GM18907 (cell line): ENCODE measurements around the gene CDH2.

Source experiments
- ATAC-seq: cut with Tn5 transposase; IDR thresholded peaks from one replicate; pipeline ENCODE4 v1.9.1; 2021; ENCODE audit warnings: mild to moderate bottlenecking, moderate library complexity; ENCODE audit not compliant: unreplicated experiment

The CDH2 gene

DNA sequence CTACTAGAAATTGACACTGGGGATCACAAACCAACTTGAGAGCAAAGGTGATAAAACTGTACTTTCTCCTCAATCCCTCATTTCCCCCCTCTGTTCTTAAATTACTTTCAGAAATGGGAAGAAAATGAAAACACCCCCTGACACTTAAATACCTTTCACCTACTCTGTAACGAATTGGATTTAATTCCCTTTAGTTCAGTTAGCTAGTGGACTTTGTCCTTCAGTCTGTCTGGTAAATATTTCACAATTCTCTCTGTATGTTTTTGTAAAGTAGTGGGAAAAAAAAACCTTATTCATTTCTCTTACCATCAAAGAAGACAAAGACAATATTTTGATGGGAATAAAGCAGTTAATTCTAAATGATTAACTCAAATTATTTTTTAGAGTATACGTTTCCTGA lies 85.7 kb downstream of the CDH2 start:
- no peak for ATAC-seq

- ATAC-seq = no peak
Observed at GRCh38 chr18:28088477-28088876, 88.5 kb downstream of the CDH2 start.

DNA sequence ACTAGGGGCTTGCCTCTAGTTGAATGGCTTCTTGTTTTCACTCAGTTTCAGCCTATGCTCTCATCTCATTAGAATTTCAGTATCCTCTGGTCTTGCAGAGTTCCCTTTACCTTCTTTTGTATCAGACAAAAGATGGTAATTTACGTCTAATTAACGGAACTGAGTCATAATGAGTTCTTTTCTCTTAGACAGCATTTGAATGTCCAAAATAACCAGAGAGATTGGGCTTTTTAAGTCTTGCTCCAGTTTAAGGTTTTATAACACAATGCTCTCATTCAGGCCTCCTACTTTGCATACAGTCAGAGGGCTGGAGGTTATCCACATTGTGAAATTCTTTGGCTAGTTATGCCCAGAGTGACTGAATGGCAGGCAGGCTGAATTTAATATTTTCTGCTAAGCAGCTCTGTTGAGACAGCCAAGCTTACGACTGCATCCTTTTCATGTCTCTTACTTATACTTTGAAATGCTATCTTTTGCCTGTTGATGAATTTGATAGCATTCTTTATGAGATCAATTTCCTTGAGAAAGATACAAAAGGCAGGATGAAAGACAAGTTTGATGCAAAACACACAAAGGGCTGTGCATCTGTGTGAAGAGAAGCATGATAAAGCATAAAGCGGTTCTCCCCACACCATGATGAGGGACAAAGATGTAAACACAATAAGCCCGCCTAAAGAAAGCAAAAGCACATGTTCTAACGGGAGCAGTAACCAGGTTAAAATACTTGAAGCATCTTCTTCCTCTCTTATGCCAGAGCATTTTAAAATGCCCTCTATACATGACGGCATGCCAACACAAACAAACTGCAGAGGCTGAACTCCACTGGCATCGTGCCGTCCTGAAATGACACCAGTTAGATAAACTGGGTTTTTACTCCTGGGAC lies 90.0 kb downstream of the CDH2 start:
- ATAC-seq = no peak

DNA sequence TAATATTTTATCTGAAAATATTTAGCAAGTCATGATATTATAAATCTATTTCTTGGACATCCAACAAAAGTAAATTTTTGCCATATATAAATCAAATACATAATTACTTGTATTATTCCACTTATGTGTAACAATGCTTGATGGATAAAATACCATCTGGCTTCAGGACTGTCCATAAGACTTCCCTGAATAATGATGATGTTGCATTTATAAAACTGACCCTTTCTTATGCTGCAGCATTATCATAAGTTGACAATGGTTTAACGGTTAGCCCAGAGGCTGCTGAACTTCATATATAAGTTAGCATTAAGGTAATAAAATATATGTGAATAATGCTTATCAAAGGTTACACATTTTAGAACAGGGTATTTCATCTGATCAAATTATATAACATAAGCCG lies 95.4 kb downstream of the CDH2 start:
- no peak for ATAC-seq

GRCh38 chr18:28080876-28081300 lies 96.0 kb downstream of the CDH2 start:
- ATAC-seq = peak; percentile 71

- no peak for ATAC-seq
Observed at GRCh38 chr18:28079883-28080282, 97.0 kb downstream of the CDH2 start.

DNA sequence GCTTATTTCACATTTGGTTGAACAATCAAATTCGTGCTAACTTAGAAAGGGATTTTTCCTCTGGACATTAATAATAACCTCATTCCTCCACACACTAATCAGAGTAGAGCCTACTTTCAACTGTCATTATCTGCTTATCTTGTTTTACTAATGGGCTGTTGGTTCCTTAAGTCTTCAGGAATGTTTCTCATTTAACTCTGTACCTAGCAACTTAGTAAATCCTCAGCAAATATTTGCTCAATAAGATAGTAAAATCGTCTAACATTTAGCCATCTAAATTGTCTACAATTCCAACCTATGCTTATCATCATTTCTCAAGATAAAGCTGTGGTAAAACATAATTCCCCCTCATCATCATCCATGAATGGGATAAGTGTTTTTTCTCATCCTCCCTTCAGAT lies 98.1 kb downstream of the CDH2 start:
- no peak for ATAC-seq

- ATAC-seq = no peak
Observed at GRCh38 chr18:28078298-28078697, 98.6 kb downstream of the CDH2 start.

DNA sequence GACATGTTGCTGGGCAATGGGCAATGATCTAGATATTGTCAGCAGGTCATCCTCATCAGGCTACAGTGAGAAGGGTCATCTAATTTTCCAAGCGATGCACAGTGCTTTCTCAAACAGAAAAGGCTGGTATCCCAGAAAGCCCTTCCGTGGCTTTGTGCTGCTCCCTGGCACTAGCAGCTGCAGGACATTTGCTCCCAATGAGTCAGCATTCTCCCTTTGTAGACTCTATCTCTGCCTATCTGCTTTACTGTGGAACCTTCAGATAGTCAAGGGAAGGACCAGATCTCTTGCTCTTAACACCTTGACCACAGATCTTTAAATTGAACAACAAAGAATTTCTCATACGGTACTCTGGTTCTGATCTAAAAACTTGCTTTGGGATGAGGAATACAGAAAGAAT lies 101.4 kb downstream of the CDH2 start:
- ATAC-seq = no peak

- ATAC-seq = no peak
Observed at GRCh38 chr18:28074076-28074475, 102.9 kb downstream of the CDH2 start.

GRCh38 chr18:28073658-28074057 lies 103.3 kb downstream of the CDH2 start:
- ATAC-seq = no peak

DNA sequence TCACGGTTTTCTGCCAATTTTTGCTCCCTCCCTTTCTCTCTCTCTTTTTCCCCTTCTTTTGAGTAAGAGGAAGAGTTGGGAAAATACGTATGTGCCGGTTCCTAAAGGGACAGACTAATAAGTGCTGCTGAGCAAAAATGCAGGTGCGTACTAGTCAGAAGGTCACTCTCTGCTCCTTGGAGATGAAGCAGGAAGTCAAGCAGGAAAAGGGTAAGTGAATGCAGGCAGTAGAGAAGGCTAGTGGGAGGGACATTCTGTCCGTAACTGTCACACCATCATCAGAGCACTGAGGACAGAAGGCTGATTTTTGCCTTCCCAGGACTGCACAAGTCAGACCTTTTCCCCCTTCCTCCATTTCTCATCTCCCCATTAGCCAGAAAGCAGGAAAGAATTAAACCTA lies 105.7 kb downstream of the CDH2 start:
- ATAC-seq = no peak

DNA sequence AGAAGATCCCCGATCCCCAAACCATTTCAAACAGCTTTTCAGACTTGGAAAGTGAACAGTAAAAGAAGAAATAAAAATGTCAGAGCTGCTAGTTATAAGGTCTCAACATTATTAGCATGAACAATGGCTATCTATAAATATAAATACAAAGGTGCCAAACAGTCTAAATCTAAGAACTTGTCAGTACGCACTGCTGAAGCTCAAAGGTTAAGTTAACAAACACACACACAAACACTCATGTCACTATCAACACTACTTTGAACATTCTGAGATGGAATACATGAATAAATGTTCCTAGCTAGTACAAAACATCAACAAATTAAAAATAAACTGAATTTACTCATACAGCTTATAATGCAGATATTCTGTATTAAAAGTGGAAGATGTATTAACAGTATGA lies 108.7 kb downstream of the CDH2 start:
- ATAC-seq = no peak

DNA sequence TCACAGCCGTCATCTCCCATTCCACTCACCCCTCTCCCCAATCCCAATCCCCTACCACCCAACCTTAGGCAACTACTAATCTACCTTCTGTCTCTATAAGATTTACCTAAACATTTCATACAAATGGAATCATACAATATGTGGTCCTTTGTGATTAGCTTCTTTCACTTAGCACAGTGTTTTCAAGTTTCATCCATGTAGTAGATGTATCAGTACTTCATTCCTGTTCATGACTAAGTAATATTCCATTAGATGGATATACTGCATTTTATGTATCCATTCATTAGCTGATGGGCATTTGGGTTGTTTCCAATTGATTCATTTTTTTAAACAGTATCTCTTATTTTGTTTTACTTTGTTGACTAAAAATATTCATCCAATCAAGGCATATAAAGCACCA lies 109.6 kb downstream of the CDH2 start:
- ATAC-seq = no peak

GRCh38 chr18:28065793-28066186 lies 111.1 kb downstream of the CDH2 start:
- no peak for ATAC-seq

DNA sequence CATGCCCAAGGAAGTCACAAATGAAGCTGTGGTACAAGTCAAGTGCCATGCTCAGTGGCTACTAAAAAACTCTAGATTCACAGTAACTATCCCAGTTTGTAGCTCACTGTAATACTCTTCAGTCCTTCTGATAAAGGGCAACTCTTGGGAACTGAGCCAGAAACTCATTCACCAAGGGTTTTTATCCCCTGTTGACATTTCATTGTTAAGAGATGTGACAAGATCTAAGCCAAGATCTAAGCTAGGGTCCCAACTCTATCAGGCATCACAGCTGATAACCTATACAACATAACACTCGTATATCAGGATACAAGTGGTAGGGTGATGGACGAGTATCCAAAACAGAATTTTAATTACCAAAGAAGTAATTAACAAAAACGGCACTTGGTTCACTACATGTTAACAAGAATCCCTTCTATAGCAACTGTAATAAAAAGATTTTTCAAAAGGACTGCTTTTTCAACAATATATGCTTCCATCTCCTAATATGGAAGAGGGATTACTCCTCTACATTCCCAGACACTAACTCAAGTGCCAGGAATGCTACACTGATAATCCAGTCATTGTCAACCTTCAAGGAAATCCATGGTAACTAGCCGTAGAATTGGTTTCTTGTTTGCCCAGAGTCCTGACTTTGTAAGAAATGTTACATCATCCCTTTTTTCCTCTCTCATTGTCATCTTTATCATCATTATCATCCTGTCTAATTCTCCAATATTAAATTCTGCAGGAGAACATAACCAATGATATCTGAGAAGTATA lies 111.7 kb downstream of the CDH2 start:
- no peak for ATAC-seq

GRCh38 chr18:28063926-28064325 lies 113.0 kb downstream of the CDH2 start:
- ATAC-seq = no peak

DNA sequence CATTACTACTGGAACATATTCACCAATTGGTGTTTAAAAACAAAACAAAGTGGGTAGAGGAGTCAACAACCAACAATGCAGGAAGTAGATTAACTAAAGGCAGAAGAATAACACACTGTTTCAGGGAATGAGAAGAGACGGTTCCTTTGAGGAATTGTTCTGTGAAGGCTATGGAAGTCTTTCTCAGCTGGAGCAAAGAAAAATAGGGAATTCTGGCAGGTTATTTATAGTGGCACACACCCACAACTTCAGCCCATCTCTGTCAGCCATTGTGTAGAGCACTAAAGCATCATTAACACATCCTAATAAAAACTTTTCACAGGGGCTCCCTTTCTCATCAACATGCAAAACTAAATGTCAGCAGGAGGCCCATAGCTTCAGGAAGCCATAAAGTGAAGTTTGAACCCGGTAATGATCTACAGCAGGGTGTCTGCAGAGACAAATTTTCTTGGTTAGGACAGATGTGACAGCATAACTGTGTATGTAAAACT lies 113.6 kb downstream of the CDH2 start:
- no peak for ATAC-seq

DNA sequence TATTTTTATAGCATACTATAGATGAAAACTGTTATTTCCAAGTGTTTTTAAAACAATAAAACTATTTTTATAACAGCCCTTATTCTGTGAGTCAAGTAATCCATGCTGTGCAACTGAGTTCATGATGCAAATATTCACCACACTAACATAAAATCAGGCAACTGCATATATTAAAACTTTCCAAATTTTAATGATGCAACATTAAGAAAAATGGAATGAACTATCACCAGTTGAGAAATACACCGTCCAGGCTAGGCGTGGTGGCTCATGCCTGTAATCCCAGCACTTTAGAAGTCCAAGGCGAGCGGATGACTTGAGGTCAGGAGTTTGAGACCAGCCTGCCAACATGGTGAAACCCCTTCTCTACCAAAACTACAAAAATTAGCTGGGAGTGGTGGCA lies 114.5 kb downstream of the CDH2 start:
- no peak for ATAC-seq

DNA sequence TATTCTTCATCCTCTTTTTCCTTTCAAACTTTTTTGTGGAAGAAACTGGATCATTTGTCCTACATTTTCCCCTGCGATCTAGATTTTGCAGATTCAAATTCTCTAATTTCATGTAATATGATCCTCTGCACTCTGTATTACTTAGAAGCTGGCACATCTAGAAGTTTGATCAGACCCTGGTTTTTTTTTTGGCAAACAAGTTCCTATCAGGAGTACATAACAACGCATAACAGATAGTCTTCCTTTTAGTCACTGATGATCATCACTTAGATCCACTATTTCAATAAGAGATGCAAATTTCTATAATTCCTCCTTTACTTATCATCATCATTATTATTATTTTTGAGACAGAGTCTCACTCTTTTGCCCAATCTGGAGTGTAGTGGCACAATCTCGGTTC lies 117.1 kb downstream of the CDH2 start:
- ATAC-seq = no peak

DNA sequence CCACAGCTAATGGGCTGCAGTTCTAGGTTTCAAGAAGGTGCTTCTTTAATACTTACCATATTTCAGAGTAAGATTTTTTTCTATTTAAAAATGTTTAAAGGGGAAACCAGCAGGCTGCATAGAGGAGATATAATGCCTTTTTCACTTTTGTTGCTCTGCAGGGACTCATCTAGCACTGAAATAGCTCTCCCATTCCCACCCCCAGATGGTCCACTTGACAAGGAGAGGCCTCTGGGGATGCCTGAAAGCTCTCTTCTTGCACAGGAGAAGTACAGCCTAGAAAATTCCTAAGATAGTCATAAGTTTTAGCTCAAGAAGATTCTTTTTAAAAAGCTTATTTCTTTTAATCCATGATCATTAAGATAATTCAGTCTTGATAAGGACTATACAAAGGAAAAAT lies 126.4 kb downstream of the CDH2 start:
- ATAC-seq = no peak

DNA sequence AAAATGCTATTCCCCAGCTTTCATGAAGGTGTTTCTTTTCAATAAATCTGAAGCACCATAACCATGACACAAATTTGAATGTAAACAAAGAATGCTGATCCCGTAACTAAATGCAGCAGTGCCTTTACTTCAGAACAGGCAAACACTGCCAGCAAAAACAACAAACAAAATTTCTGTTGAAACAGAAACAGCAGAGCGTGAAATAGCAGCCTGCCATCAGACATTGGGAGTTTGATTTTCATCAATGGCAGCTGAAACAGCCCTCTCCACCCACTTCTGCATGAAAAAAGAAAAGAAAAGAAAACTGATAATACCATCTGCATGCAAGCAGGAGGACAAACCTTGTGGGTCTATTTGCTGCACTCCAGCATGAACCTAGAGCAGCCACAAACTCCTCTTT lies 128.3 kb downstream of the CDH2 start:
- no peak for ATAC-seq
